CD14-positive monocyte (primary cell): Measurements from ENCODE around the gene ADAM19. TPM values are rescaled to one million over a fixed set of nuclear protein-coding genes. Genes with fewer than 3 reads are reported as not detected.

Source experiments
- DNase-seq, 3 donors: peaks; one replicate each; pipeline ENCODE4 v3.0.0-alpha.2; 2011 to 2022
- H2AFZ ChIP-seq: 2 replicates; pipeline ENCODE4 v1.6.0; 2012; ENCODE audit warnings: mild to moderate bottlenecking, low read depth, low read length, inconsistent platforms; ENCODE audit not compliant: insufficient read depth, poor library complexity, severe bottlenecking
- H3K27ac ChIP-seq, 2 donors: 1 replicate in 1 of 2; 2 replicates in 1 of 2; pipeline ENCODE4 v1.5.1; 2012 to 2013; ENCODE audit warnings: low read length in 2 of 2, control low read depth in 1 of 2, inconsistent platforms in 1 of 2, low read depth in 1 of 2, mild to moderate bottlenecking in 1 of 2
- H3K27me3 ChIP-seq, 2 donors: one replicate each; pipeline versions ENCODE4 v1.6.0 to v1.6.1; 2011 to 2013; ENCODE audit warnings: low read length in 2 of 2; ENCODE audit not compliant: control insufficient read depth in 2 of 2, insufficient read depth in 2 of 2
- H3K36me3 ChIP-seq, 2 donors: replicated peaks in 1 of 2; 1 replicate in 1 of 2; 2 replicates in 1 of 2; pipeline versions ENCODE4 v1.5.1 to v1.6.1; 2012 to 2013; ENCODE audit warnings: low read length in 2 of 2, control low read depth in 1 of 2, inconsistent platforms in 1 of 2, mild to moderate bottlenecking in 1 of 2; ENCODE audit not compliant: insufficient read depth in 2 of 2, control insufficient read depth in 1 of 2
- H3K4me1 ChIP-seq, 2 donors: 1 replicate in 1 of 2; 2 replicates in 1 of 2; pipeline versions ENCODE4 v1.5.1 to v1.6.1; 2012 to 2013; ENCODE audit warnings: low read length in 2 of 2, control low read depth in 1 of 2, inconsistent platforms in 1 of 2, mild to moderate bottlenecking in 1 of 2, moderate library complexity in 1 of 2; ENCODE audit not compliant: insufficient read depth in 2 of 2, control insufficient read depth in 1 of 2
- H3K4me2 ChIP-seq: replicated peaks from 2 replicates; pipeline ENCODE3; 2012; ENCODE audit warnings: low read length, moderate library complexity, mild to moderate bottlenecking; ENCODE audit not compliant: poor library complexity, severe bottlenecking; ENCODE audit errors: extremely low read depth
- H3K4me3 ChIP-seq, 3 experiments: fragments of 200-600 bp in 1 of 3; sonication (generic) in 1 of 3; replicated peaks in 1 of 3; 1 replicate in 2 of 3; 2 replicates in 1 of 3; pipeline ENCODE4 v1.5.1; 2011 to 2013; ENCODE audit warnings: low read length in 3 of 3, mild to moderate bottlenecking in 3 of 3, control low read depth in 2 of 3, low read depth in 2 of 3, inconsistent platforms in 1 of 3, moderate library complexity in 1 of 3
- H3K79me2 ChIP-seq: 2 replicates; pipeline ENCODE4 v1.6.0; 2012; ENCODE audit warnings: mild to moderate bottlenecking, control low read depth, inconsistent platforms, low read length, moderate library complexity; ENCODE audit not compliant: insufficient read depth
- H3K9ac ChIP-seq: 2 replicates; pipeline ENCODE4 v1.6.0; 2017; ENCODE audit warnings: low read length, mild to moderate bottlenecking; ENCODE audit not compliant: insufficient read depth, poor library complexity, severe bottlenecking
- H3K9me3 ChIP-seq, 2 donors: replicated peaks in 1 of 2; 1 replicate in 1 of 2; 2 replicates in 1 of 2; pipeline versions ENCODE4 v1.5.1 to v1.6.1; 2012 to 2013; ENCODE audit warnings: low read length in 2 of 2, control low read depth in 1 of 2; ENCODE audit not compliant: control insufficient read depth in 1 of 2, insufficient read depth in 1 of 2
- H4K20me1 ChIP-seq: 2 replicates; pipeline ENCODE4 v1.6.0; 2012; ENCODE audit warnings: mild to moderate bottlenecking, low read length, control low read depth, moderate library complexity; ENCODE audit not compliant: insufficient read depth
- H3K27ac Mint-ChIP-seq, 7 donors: one replicate each; pipeline ENCODE4 v1.8.0; 2020; ENCODE audit warnings: mild to moderate bottlenecking in 7 of 7, mixed read lengths in 7 of 7, moderate library complexity in 6 of 7, inconsistent platforms in 2 of 7
- H3K27me3 Mint-ChIP-seq, 3 donors: one replicate each; pipeline ENCODE4 v1.8.0; 2021 to 2022; ENCODE audit warnings: low read depth in 3 of 3, mild to moderate bottlenecking in 3 of 3, mixed read lengths in 3 of 3, moderate library complexity in 3 of 3, inconsistent platforms in 1 of 3
- H3K36me3 Mint-ChIP-seq, 2 donors: one replicate each; pipeline ENCODE4 v1.8.0; 2020; ENCODE audit warnings: mixed read lengths in 2 of 2, inconsistent platforms in 1 of 2, mild to moderate bottlenecking in 1 of 2
- H3K4me1 Mint-ChIP-seq: one replicate; pipeline ENCODE4 v1.8.0; 2020; ENCODE audit warnings: mild to moderate bottlenecking, mixed read lengths
- H3K4me3 Mint-ChIP-seq, 2 donors: one replicate each; pipeline ENCODE4 v1.8.0; 2020; ENCODE audit warnings: mild to moderate bottlenecking in 2 of 2, mixed read lengths in 2 of 2, moderate library complexity in 1 of 2
- H3K9me3 Mint-ChIP-seq, 7 donors: one replicate each; pipeline ENCODE4 v1.8.0; 2020 to 2022; ENCODE audit warnings: mixed read lengths in 7 of 7, mild to moderate bottlenecking in 6 of 7, moderate library complexity in 6 of 7, inconsistent platforms in 2 of 7
- WGBS: methylation state at CpG from one replicate; pipeline ENCODE4 v1.1.5; 2013; ENCODE audit warnings: missing lambda C conversion rate; ENCODE audit not compliant: insufficient coverage; 5-methylcytosine and 5-hydroxymethylcytosine counted together
- intact Hi-C, 2 donors: fragments of 100-400 bp; cut with micrococcal nuclease; formaldehyde crosslinking; loops; one replicate each; pipeline versions ENCODE4 v1.15.0 to v1.15.1; 2023
- polyA plus RNA-seq, 3 donors: library from polyadenylated mRNA; depleted of rRNA in 1 of 3; unstranded in 2 of 3; stranded (reverse) in 1 of 3; fragments of 300-500 nt in 2 of 3; fragments of >200 nt in 1 of 3; fragmentation: Illumina TruSeq in 2 of 3; gene quantifications; 1 replicate in 2 of 3; 2 replicates in 1 of 3; pipeline ENCODE4 v1.2.3, GENCODE V29; 2012 to 2021
- TF ChIP-seq, protein P1 (sequence below): fragments of 200-600 bp; IDR thresholded peaks from one replicate; pipeline ENCODE4 v1.8.0; 2022; ENCODE audit warnings: antibody characterized with exemption, mild to moderate bottlenecking

The ADAM19 gene
- polyA plus RNA-seq, 3 donors = 3.0 to 12.7 (median 6.2) TPM

DNA sequence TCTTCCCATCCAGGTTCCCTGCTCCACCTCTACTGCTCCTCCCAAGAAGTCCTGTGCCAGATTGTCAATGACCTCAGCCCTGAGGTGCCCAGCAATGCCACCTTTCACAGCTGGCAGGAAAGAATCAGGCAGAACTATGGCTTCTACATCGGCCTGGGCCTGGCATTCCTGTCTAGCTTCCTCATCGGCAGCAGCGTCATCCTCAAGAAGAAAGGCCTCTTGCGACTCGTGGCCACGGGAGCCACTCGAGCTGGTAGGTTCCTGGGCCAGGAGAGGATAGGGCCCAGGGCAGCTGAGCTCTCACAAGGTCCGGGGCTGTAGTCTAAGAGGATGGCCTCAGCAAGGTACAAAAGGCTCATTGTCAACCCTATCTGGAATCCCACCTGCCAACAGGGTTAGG is 112.5 kb downstream of the ADAM19 start:
- TF ChIP-seq, protein P1, sequence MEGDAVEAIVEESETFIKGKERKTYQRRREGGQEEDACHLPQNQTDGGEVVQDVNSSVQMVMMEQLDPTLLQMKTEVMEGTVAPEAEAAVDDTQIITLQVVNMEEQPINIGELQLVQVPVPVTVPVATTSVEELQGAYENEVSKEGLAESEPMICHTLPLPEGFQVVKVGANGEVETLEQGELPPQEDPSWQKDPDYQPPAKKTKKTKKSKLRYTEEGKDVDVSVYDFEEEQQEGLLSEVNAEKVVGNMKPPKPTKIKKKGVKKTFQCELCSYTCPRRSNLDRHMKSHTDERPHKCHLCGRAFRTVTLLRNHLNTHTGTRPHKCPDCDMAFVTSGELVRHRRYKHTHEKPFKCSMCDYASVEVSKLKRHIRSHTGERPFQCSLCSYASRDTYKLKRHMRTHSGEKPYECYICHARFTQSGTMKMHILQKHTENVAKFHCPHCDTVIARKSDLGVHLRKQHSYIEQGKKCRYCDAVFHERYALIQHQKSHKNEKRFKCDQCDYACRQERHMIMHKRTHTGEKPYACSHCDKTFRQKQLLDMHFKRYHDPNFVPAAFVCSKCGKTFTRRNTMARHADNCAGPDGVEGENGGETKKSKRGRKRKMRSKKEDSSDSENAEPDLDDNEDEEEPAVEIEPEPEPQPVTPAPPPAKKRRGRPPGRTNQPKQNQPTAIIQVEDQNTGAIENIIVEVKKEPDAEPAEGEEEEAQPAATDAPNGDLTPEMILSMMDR = no peak
- H3K4me1 Mint-ChIP-seq = peaks cover 34% of the 10 kb centered on the region
- DNase-seq = no peak
- H2AFZ ChIP-seq = no peak overlapping the region
- no peaks in the 10 kb centered on the region for H3K9me3 ChIP-seq
- H3K27ac ChIP-seq = no peak overlapping the region
- intact Hi-C loops = no loop called here
- no peak overlapping the region for H3K4me2 ChIP-seq
- H3K9ac ChIP-seq = no peak overlapping the region
- H3K4me3 ChIP-seq = no peak overlapping the region
- H3K9me3 Mint-ChIP-seq = peaks cover 0 to 8% (median 4%) of the 10 kb centered on the region in 7 donors
- H3K27me3 ChIP-seq = peaks cover 35 to 39% of the 10 kb centered on the region in 2 donors
- H4K20me1 ChIP-seq = no peaks in the 10 kb centered on the region
- H3K27me3 Mint-ChIP-seq = peaks cover 29 to 38% (median 34%) of the 10 kb centered on the region in 3 donors
- H3K36me3 ChIP-seq = no peaks in the 10 kb centered on the region
- peaks cover 30 to 36% of the 10 kb centered on the region in 2 donors for H3K4me1 ChIP-seq
- 95% methylated on average over 7 of the region's 8 CpGs for WGBS
- H3K27ac Mint-ChIP-seq = peak overlapping the region in 3 of 7 donors; percentile 49 to 92 (median 91)
- H3K36me3 Mint-ChIP-seq = peaks cover 4 to 12% of the 10 kb centered on the region in 2 donors
- H3K4me3 Mint-ChIP-seq = no peak overlapping the region
- no peaks in the 10 kb centered on the region for H3K79me2 ChIP-seq

DNA sequence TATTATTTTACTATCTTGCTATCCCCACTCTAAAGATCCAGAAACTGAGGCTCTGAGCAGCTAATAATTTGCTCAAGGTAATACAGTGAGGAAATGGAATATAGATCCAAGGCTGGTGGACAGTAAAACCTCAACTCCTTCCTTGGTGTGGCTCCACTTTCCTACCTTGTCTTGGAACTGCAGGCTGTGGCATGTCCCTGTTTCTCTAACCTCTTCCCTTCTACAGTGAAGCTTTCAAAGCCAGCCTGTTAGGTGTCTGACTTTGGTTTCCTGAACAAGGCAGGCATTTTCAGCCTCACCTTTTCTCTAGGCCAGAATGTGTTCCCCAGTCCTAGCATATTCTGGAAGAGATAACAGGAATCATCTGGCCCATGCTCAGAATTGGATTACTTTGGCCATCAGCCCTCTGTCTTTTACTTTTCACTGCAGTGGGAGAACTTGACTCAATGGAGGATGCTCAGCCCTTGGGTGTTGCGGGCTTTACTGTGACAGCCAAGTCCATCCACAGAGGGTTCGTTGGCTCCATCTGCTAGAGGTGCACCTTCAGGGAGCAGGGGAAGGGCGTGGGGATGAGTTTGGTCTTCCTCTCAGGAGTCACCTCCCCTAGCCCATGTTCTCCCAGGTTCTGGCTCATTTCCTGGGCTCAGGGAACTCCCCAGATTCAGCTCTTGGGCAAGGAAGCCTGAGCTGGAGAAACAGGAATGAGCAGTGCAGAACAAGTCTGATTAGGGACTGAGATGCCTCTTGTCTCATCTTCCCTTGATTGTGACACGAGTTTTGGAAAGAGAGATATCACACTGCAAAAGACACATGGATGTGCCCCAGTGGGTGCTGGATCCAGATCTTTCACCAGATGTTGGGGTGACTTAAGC is 114.4 kb downstream of the ADAM19 start:
- H3K4me2 ChIP-seq = no peak overlapping the region
- no peak overlapping the region for H3K4me3 ChIP-seq
- peak in 1 of 3 donors; percentile 47 for DNase-seq
- H3K4me1 Mint-ChIP-seq = peaks cover 37% of the 10 kb centered on the region
- TF ChIP-seq, protein P1 = no peak
- peaks cover 29 to 38% (median 34%) of the 10 kb centered on the region in 3 donors for H3K27me3 Mint-ChIP-seq
- peaks cover 0 to 8% (median 4%) of the 10 kb centered on the region in 7 donors for H3K9me3 Mint-ChIP-seq
- H3K9ac ChIP-seq = no peak overlapping the region
- no peaks in the 10 kb centered on the region for H3K9me3 ChIP-seq
- H3K79me2 ChIP-seq = no peaks in the 10 kb centered on the region
- no peak overlapping the region for H2AFZ ChIP-seq
- peaks cover 35 to 39% of the 10 kb centered on the region in 2 donors for H3K27me3 ChIP-seq
- H3K36me3 ChIP-seq = no peaks in the 10 kb centered on the region
- intact Hi-C loops = no loop called here
- H3K27ac ChIP-seq = no peak overlapping the region
- H4K20me1 ChIP-seq = no peaks in the 10 kb centered on the region
- peak overlapping the region in 1 of 7 donors; percentile 37 for H3K27ac Mint-ChIP-seq
- H3K4me1 ChIP-seq = peaks cover 30 to 43% of the 10 kb centered on the region in 2 donors
- H3K36me3 Mint-ChIP-seq = peaks cover 4 to 12% of the 10 kb centered on the region in 2 donors
- 100% methylated on average over 3 of the region's 4 CpGs for WGBS
- peak overlapping the region; percentile 12 to 81 for H3K4me3 Mint-ChIP-seq
